ENCODE results near the gene MUL1.
"Not testable (repeated sequence)": the region's sequence is repeated elsewhere in the genome, so short reads cannot be mapped to it uniquely, and the experiment has no call there.

The MUL1 gene

GRCh38 chr1:20507564-20508410 is at the start of gene MUL1:
MUL1 (minus strand) TSS chr1:20508151; CDS start chr1:20508024, 127 bp downstream.
- DNase-seq, result peak; percentile 79 to 90 (median 85)

GRCh38 chr1:20555758-20556120 is 47.8 kb upstream of the MUL1 start:
- no peak for DNase-seq

- DNase-seq, result no peak
Observed at GRCh38 chr1:20555025-20555757, 47.2 kb upstream of the MUL1 start.

- DNase-seq, result no peak
Observed at GRCh38 chr1:20552728-20553445, 44.9 kb upstream of the MUL1 start.

- no peak for DNase-seq
Observed at GRCh38 chr1:20551945-20552727, 44.2 kb upstream of the MUL1 start, which contains the start of gene FAM43B. FAM43B (plus strand) TSS chr1:20552573; CDS start chr1:20552974, 401 bp downstream.

GRCh38 chr1:20551161-20551560 is 43.2 kb upstream of the MUL1 start:
- DNase-seq, result no peak

- DNase-seq, result no peak
Observed at GRCh38 chr1:20546637-20547036, 38.7 kb upstream of the MUL1 start.

GRCh38 chr1:20540281-20540680 is 32.3 kb upstream of the MUL1 start:
- no peak for DNase-seq

- DNase-seq, result no peak
Observed at GRCh38 chr1:20538760-20539551, 31.0 kb upstream of the MUL1 start.

GRCh38 chr1:20538227-20538626 is 30.3 kb upstream of the MUL1 start:
- DNase-seq, result no peak

GRCh38 chr1:20534659-20535417 is 26.9 kb upstream of the MUL1 start:
- DNase-seq, result no peak

- no peak for DNase-seq
Observed at GRCh38 chr1:20533635-20534034, 25.7 kb upstream of the MUL1 start.

- DNase-seq, result no peak
Observed at GRCh38 chr1:20530901-20531300, 22.9 kb upstream of the MUL1 start.

- no peak for DNase-seq
Observed at GRCh38 chr1:20530306-20530705, 22.4 kb upstream of the MUL1 start.

- DNase-seq, result no peak
Observed at GRCh38 chr1:20528221-20528620, 20.3 kb upstream of the MUL1 start.

- DNase-seq, result no peak
Observed at GRCh38 chr1:20526267-20526666, 18.3 kb upstream of the MUL1 start.

- DNase-seq, result peak; percentile 21 to 64 (median 45)
Observed at GRCh38 chr1:20521960-20522861, 14.3 kb upstream of the MUL1 start.

- not testable (repeated sequence) for DNase-seq
Observed at GRCh38 chr1:20519609-20520262, 11.8 kb upstream of the MUL1 start.
